IgD-negative memory B cell (primary cell): ENCODE data around the gene A2ML1. TPM values are rescaled to one million over a fixed set of nuclear protein-coding genes. Genes with fewer than 3 reads are reported as not detected.
"Not testable (repeated sequence)": the region's sequence is repeated elsewhere in the genome, so short reads cannot be mapped to it uniquely, and the experiment has no call there.

Source experiments
- H3K27ac Mint-ChIP-seq, 3 donors: one replicate each; pipeline ENCODE4 v1.8.0; 2020 to 2022; ENCODE audit warnings: mild to moderate bottlenecking in 3 of 3, mixed read lengths in 3 of 3, moderate library complexity in 1 of 3
- H3K27me3 Mint-ChIP-seq: one replicate; pipeline ENCODE4 v1.8.0; 2021; ENCODE audit warnings: mixed read lengths
- H3K36me3 Mint-ChIP-seq: one replicate; pipeline ENCODE4 v1.8.0; 2020; ENCODE audit warnings: mild to moderate bottlenecking, mixed read lengths
- H3K4me1 Mint-ChIP-seq, 3 donors: one replicate each; pipeline ENCODE4 v1.8.0; 2020 to 2022; ENCODE audit warnings: mixed read lengths in 3 of 3, mild to moderate bottlenecking in 1 of 3
- H3K4me3 Mint-ChIP-seq, 4 donors: one replicate each; pipeline ENCODE4 v1.8.0; 2020 to 2022; ENCODE audit warnings: mild to moderate bottlenecking in 4 of 4, mixed read lengths in 4 of 4, moderate library complexity in 3 of 4
- H3K9me3 Mint-ChIP-seq, 3 donors: one replicate each; pipeline ENCODE4 v1.8.0; 2020 to 2021; ENCODE audit warnings: mixed read lengths in 3 of 3, mild to moderate bottlenecking in 1 of 3
- polyA plus RNA-seq: library from polyadenylated mRNA; unstranded; fragments of 300-500 nt; fragmentation: Illumina TruSeq; gene quantifications from one replicate; pipeline ENCODE4 v1.2.3, GENCODE V29; 2021

A2ML1 gene
- polyA plus RNA-seq, 1 donor from 2014 or later: not detected

GRCh38 chr12:8829125-8829518 is 6.7 kb downstream of the A2ML1 start:
- no peaks in the 10 kb centered on the region for H3K4me1 Mint-ChIP-seq

GRCh38 chr12:8829621-8830020 is 7.2 kb downstream of the A2ML1 start:
- no peaks in the 10 kb centered on the region for H3K36me3 Mint-ChIP-seq

More at GRCh38 chr12:8829125-8829518, 6.7 kb downstream of the A2ML1 start:
- Mint-ChIP-seq H3K9me3 (peaks cover 2 to 6% (median 4%) of the 10 kb centered on the region in 3 donors), H3K36me3 (no peaks in the 10 kb centered on the region), H3K27ac (no peak overlapping the region), H3K4me3 (no peak overlapping the region), H3K27me3 (peaks cover 10% of the 10 kb centered on the region)

GRCh38 chr12:8831116-8831515 is 8.7 kb downstream of the A2ML1 start:
- Mint-ChIP-seq H3K4me3 (no peak overlapping the region), H3K9me3 (peaks cover 0 to 2% (median 2%) of the 10 kb centered on the region in 3 donors), H3K27ac (no peak overlapping the region)

More at GRCh38 chr12:8829621-8830020, 7.2 kb downstream of the A2ML1 start:
- Mint-ChIP-seq H3K4me1 (no peaks in the 10 kb centered on the region), H3K9me3 (peaks cover 2 to 6% (median 4%) of the 10 kb centered on the region in 3 donors), H3K4me3 (no peak overlapping the region), H3K27me3 (peaks cover 11% of the 10 kb centered on the region), H3K27ac (no peak overlapping the region)

GRCh38 chr12:8832500-8832899 is 10.1 kb downstream of the A2ML1 start:
- Mint-ChIP-seq H3K4me1 (no peaks in the 10 kb centered on the region), H3K27ac (no peak overlapping the region), H3K4me3 (peak overlapping the region in 1 of 4 donors; percentile 10), H3K9me3 (peaks cover 0 to 2% (median 1%) of the 10 kb centered on the region in 3 donors), H3K36me3 (no peaks in the 10 kb centered on the region), H3K27me3 (peaks cover 20% of the 10 kb centered on the region)

More at GRCh38 chr12:8831116-8831515, 8.7 kb downstream of the A2ML1 start:
- no peaks in the 10 kb centered on the region for H3K4me1 Mint-ChIP-seq
- peaks cover 13% of the 10 kb centered on the region for H3K27me3 Mint-ChIP-seq
- H3K36me3 Mint-ChIP-seq: no peaks in the 10 kb centered on the region

GRCh38 chr12:8834230-8834629 is 11.8 kb downstream of the A2ML1 start:
- no peaks in the 10 kb centered on the region for H3K36me3 Mint-ChIP-seq
- no peak overlapping the region for H3K27ac Mint-ChIP-seq
- peaks cover 16% of the 10 kb centered on the region for H3K27me3 Mint-ChIP-seq
- H3K9me3 Mint-ChIP-seq: peaks cover 0 to 2% (median 0%) of the 10 kb centered on the region in 3 donors
- no peaks in the 10 kb centered on the region for H3K4me1 Mint-ChIP-seq
- no peak overlapping the region for H3K4me3 Mint-ChIP-seq

GRCh38 chr12:8837291-8837690 is 14.9 kb downstream of the A2ML1 start:
- H3K27me3 Mint-ChIP-seq: peaks cover 18% of the 10 kb centered on the region
- no peak overlapping the region for H3K27ac Mint-ChIP-seq
- H3K4me3 Mint-ChIP-seq: no peak overlapping the region
- no peaks in the 10 kb centered on the region for H3K36me3 Mint-ChIP-seq
- peaks cover 0 to 2% (median 0%) of the 10 kb centered on the region in 3 donors for H3K4me1 Mint-ChIP-seq
- peaks cover 0 to 2% (median 0%) of the 10 kb centered on the region in 3 donors for H3K9me3 Mint-ChIP-seq

- peaks cover 13% of the 10 kb centered on the region for H3K27me3 Mint-ChIP-seq
- no peaks in the 10 kb centered on the region for H3K36me3 Mint-ChIP-seq
- H3K4me3 Mint-ChIP-seq: no peak overlapping the region
- H3K9me3 Mint-ChIP-seq: peaks cover 0 to 4% (median 0%) of the 10 kb centered on the region in 3 donors
- peak overlapping the region in 1 of 3 donors; percentile 78 for H3K27ac Mint-ChIP-seq
- H3K4me1 Mint-ChIP-seq: peaks cover 0 to 2% (median 0%) of the 10 kb centered on the region in 3 donors
Measured at GRCh38 chr12:8840321-8840720, 17.9 kb downstream of the A2ML1 start.

GRCh38 chr12:8840938-8841633 is 18.7 kb downstream of the A2ML1 start:
- Mint-ChIP-seq H3K36me3 (no peaks in the 10 kb centered on the region), H3K4me1 (peaks cover 0 to 3% (median 0%) of the 10 kb centered on the region in 3 donors), H3K4me3 (no peak overlapping the region), H3K9me3 (peaks cover 0 to 4% (median 0%) of the 10 kb centered on the region in 3 donors), H3K27me3 (peaks cover 12% of the 10 kb centered on the region), H3K27ac (peak overlapping the region in 1 of 3 donors; percentile 78)

- Mint-ChIP-seq H3K27ac (no peak overlapping the region), H3K9me3 (peaks cover 0 to 4% (median 0%) of the 10 kb centered on the region in 3 donors), H3K4me1 (peaks cover 0 to 4% (median 0%) of the 10 kb centered on the region in 3 donors), H3K4me3 (no peak overlapping the region), H3K27me3 (peaks cover 5% of the 10 kb centered on the region), H3K36me3 (no peaks in the 10 kb centered on the region)
Measured at GRCh38 chr12:8841778-8842177, 19.4 kb downstream of the A2ML1 start.

GRCh38 chr12:8844665-8845064 is 22.2 kb downstream of the A2ML1 start:
- Mint-ChIP-seq H3K27ac (no peak overlapping the region), H3K36me3 (peaks cover 2% of the 10 kb centered on the region), H3K4me3 (no peak overlapping the region), H3K4me1 (peaks cover 0 to 4% (median 0%) of the 10 kb centered on the region in 3 donors), H3K9me3 (peaks cover 0 to 2% (median 0%) of the 10 kb centered on the region in 3 donors), H3K27me3 (peaks cover 2% of the 10 kb centered on the region)

- Mint-ChIP-seq H3K4me1 (peaks cover 0 to 4% (median 0%) of the 10 kb centered on the region in 3 donors), H3K9me3 (peaks cover 0 to 2% (median 0%) of the 10 kb centered on the region in 3 donors), H3K36me3 (peaks cover 2% of the 10 kb centered on the region), H3K27me3 (peaks cover under 1% of the 10 kb centered on the region), H3K4me3 (no peak overlapping the region), H3K27ac (no peak overlapping the region)
Measured at GRCh38 chr12:8846305-8846704, 23.9 kb downstream of the A2ML1 start.

- Mint-ChIP-seq H3K9me3 (peaks cover 0 to 2% (median 0%) of the 10 kb centered on the region in 3 donors), H3K4me1 (peaks cover 0 to 2% (median 0%) of the 10 kb centered on the region in 3 donors), H3K4me3 (no peak overlapping the region), H3K27me3 (no peaks in the 10 kb centered on the region), H3K36me3 (peaks cover 2% of the 10 kb centered on the region), H3K27ac (no peak overlapping the region)
Measured at GRCh38 chr12:8847435-8847834, 25.0 kb downstream of the A2ML1 start.

- Mint-ChIP-seq H3K4me1 (peaks cover 0 to 2% (median 0%) of the 10 kb centered on the region in 3 donors), H3K9me3 (no peaks in the 10 kb centered on the region), H3K27me3 (no peaks in the 10 kb centered on the region), H3K36me3 (peaks cover 2% of the 10 kb centered on the region), H3K27ac (no peak overlapping the region), H3K4me3 (no peak overlapping the region)
Measured at GRCh38 chr12:8849876-8850275, 27.5 kb downstream of the A2ML1 start.

- H3K27ac Mint-ChIP-seq: no peak overlapping the region
- no peaks in the 10 kb centered on the region for H3K4me1 Mint-ChIP-seq
- no peaks in the 10 kb centered on the region for H3K9me3 Mint-ChIP-seq
- H3K36me3 Mint-ChIP-seq: peaks cover 2% of the 10 kb centered on the region
- H3K27me3 Mint-ChIP-seq: peaks cover 2% of the 10 kb centered on the region
- no peak overlapping the region for H3K4me3 Mint-ChIP-seq
Measured at GRCh38 chr12:8852119-8852518, 29.7 kb downstream of the A2ML1 start.

- Mint-ChIP-seq H3K27me3 (peaks cover 2% of the 10 kb centered on the region), H3K4me1 (no peaks in the 10 kb centered on the region), H3K9me3 (no peaks in the 10 kb centered on the region), H3K27ac (no peak overlapping the region), H3K4me3 (no peak overlapping the region), H3K36me3 (no peaks in the 10 kb centered on the region)
Measured at GRCh38 chr12:8855891-8856290, 33.5 kb downstream of the A2ML1 start.

GRCh38 chr12:8859448-8859847 is 37.0 kb downstream of the A2ML1 start:
- H3K4me1 Mint-ChIP-seq, H3K36me3 Mint-ChIP-seq, H3K27ac Mint-ChIP-seq, H3K9me3 Mint-ChIP-seq, H3K27me3 Mint-ChIP-seq, H3K4me3 Mint-ChIP-seq: not testable (repeated sequence)
